B cell (primary cell): ENCODE measurements around the gene GPATCH8.

Experiments used
- EZH2 ChIP-seq: IDR thresholded peaks from 2 replicates; pipeline ENCODE4 v1.6.1; 2012; ENCODE audit warnings: borderline replicate concordance, low read depth, mild to moderate bottlenecking, moderate library complexity, low read length; ENCODE audit not compliant: insufficient read depth, poor library complexity, severe bottlenecking
- TF ChIP-seq, protein P1 (sequence below): fragments of 200-600 bp; IDR thresholded peaks from one replicate; pipeline ENCODE4 v1.8.0; 2022; ENCODE audit warnings: antibody characterized with exemption, mild to moderate bottlenecking

DNA sequence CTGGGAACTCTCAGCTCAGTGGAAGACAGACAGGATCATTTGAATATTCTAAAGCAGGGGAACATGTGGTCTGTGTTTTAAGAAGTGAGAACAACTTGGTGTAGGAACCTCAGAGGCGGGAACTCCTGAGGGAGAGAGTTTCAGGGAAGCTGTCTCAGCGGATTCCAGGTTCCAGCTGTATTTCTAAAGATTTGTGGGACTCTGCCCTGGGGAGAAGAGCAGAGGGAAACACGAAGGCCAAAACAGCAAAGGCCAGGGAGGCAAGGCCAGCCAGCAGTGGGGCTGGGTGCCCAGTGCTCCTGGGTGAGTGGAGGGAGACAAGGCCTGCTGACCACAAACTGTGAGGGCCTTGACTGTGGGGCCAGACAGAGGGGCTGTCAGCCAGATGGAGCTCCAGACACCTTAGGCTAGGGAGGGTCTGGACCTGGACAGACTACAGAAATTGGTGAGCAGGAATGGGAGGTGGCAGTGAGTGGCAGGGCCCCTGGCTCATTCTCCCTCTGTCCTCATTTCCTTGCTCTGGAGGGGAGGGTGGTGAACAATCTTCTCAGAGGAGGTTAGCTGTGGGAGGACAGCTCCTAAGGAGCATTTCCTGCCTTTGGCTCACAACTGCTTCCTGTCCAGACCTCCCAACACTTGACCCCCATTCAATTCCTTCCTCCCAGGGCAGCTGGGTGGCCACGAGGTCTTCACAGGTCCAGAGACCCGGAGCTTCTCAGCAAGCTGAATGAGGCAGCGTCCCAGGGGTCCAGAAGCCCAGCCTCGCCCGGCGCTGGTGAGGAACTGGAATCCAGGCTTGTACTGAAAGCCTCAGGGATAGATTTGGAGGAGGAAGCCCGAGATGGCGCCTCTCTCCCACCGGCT, 33.1 kb upstream of the GPATCH8 start:
- TF ChIP-seq, protein P1, sequence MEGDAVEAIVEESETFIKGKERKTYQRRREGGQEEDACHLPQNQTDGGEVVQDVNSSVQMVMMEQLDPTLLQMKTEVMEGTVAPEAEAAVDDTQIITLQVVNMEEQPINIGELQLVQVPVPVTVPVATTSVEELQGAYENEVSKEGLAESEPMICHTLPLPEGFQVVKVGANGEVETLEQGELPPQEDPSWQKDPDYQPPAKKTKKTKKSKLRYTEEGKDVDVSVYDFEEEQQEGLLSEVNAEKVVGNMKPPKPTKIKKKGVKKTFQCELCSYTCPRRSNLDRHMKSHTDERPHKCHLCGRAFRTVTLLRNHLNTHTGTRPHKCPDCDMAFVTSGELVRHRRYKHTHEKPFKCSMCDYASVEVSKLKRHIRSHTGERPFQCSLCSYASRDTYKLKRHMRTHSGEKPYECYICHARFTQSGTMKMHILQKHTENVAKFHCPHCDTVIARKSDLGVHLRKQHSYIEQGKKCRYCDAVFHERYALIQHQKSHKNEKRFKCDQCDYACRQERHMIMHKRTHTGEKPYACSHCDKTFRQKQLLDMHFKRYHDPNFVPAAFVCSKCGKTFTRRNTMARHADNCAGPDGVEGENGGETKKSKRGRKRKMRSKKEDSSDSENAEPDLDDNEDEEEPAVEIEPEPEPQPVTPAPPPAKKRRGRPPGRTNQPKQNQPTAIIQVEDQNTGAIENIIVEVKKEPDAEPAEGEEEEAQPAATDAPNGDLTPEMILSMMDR: no peak
- TF ChIP-seq EZH2: no peak
